GM12801 (cell line): ENCODE measurements around the gene TMEM51.

ENCODE experiments used
- TF ChIP-seq, protein P1 (sequence below): IDR thresholded peaks from one replicate; pipeline ENCODE4 v1.5.1; 2011; ENCODE audit warnings: control low read depth; ENCODE audit not compliant: insufficient read length; ENCODE audit errors: extremely low read depth

TMEM51 gene

DNA sequence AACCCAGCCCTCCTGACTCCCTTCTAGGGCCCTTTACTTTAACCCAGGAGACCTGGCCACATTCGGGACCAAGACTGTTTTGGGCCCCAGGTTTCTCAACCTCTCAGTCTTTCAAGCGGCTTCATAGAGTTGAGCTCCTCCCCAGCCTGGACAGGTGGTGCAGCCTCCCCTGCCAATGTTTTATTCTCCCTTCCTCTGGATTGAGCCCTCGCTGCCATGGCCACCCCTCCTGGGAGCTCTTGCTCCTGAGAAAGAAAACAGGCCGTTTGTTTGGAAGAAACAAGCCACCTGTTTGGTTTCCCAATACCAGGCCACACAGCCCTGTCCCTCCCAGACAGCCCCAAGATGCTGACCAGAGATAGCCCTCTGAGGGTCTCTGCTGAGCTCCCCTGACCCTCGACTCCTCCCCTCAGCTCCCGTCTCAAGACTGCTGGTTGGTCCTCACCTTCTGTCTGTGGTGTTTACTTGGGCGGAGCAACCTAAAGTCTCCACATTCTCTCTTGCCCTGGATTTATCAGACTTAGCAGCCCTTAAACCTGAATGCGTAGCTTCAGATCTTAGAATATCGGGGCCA is 3.3 kb downstream of the TMEM51 start:
- TF ChIP-seq, protein P1, sequence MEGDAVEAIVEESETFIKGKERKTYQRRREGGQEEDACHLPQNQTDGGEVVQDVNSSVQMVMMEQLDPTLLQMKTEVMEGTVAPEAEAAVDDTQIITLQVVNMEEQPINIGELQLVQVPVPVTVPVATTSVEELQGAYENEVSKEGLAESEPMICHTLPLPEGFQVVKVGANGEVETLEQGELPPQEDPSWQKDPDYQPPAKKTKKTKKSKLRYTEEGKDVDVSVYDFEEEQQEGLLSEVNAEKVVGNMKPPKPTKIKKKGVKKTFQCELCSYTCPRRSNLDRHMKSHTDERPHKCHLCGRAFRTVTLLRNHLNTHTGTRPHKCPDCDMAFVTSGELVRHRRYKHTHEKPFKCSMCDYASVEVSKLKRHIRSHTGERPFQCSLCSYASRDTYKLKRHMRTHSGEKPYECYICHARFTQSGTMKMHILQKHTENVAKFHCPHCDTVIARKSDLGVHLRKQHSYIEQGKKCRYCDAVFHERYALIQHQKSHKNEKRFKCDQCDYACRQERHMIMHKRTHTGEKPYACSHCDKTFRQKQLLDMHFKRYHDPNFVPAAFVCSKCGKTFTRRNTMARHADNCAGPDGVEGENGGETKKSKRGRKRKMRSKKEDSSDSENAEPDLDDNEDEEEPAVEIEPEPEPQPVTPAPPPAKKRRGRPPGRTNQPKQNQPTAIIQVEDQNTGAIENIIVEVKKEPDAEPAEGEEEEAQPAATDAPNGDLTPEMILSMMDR: no peak

- TF ChIP-seq, protein P1: no peak
Observed at GRCh38 chr1:15157524-15158399, 4.2 kb downstream of the TMEM51 start.

DNA sequence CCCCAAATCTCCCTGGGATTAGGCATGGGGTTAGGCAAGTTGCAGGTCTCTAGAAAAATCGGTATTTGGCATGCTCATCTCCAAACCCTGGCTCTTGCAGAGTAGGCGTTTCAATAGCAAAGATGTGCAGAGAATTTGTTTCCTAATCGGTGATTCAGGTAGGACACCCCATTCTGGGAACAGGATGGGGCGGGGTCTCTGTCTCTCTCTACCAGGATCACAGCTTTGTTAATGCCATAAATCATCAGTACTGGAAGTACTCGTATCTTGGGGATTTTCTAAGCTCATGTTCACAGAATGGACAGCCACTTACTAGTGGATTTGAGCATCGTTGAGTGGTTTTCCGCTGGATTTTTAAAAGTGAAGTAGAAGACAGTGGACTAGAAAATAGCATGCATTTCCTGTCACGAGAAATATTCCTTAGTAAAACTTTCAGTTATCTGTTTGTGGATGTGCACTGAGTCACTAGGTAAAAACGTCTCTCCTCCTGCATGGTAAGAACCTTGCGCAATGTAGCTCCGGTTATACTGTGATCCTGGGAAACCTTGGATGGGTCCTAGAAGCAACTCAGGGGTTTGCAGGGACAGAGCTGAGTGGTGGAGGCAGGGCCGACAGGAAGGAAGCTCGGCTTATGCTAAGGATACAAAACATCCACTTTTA is 5.1 kb downstream of the TMEM51 start:
- TF ChIP-seq, protein P1: no peak

DNA sequence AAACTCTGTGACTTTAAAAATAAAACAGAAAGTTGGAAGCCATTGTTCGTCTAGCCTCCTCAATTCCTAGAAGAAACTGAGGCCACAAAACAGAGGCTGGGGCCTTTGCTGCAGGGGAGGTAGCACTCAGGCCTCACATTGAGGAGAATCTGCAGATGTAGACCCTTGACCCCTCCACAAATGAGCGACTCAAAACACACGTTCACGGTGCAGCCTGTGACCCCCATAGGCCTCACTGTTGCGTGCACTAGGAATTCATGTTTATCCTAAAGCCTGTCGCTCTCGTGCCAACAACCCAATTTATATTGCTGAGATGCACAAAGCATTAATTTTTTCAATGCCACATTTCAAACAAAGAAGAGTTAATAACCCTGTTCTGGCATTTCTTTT is 5.6 kb downstream of the TMEM51 start:
- TF ChIP-seq, protein P1: no peak

- TF ChIP-seq, protein P1: no peak
Observed at GRCh38 chr1:15160626-15161025, 7.1 kb downstream of the TMEM51 start.

GRCh38 chr1:15167386-15167785 is 13.8 kb downstream of the TMEM51 start:
- TF ChIP-seq, protein P1: no peak

DNA sequence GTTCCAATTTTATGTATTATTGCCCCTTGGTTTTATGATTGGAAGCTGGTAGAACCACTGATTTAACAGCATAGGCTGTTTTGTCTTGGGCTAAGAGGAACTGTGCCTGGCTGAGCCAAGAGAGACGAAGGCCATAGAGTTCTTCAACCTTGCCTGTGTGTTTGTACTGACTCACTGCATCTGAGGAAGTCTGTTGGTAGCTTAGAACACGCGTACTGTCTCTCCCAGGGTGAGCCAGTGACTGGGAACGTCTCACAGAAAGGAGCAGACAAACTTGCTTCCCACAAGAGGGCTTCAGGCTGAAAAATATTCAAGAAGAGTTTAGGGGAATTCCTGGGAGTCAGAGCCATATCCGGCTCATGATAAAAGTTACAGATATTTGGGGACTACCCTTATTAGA is 14.9 kb downstream of the TMEM51 start:
- TF ChIP-seq, protein P1: no peak
